K562 (cell line): ENCODE results near the gene VWDE. TPM values are rescaled to one million over a fixed set of nuclear protein-coding genes. Genes with fewer than 3 reads are reported as not detected.

Source experiments
- ATF1 ChIP-seq, 2 experiments: fragments of 450-650 bp in 1 of 2; IDR thresholded peaks; 2 replicates each; pipeline ENCODE4 v1.6.1; 2016; ENCODE audit warnings: missing compliant biosample characterization in 1 of 2, missing genetic modification characterization in 1 of 2
- ATF7 ChIP-seq: fragments of 450-650 bp; IDR thresholded peaks from 2 replicates; pipeline ENCODE4 v1.7.1; 2014; ENCODE audit warnings: mild to moderate bottlenecking, moderate library complexity
- DACH1 ChIP-seq: fragments of 450-650 bp; IDR thresholded peaks from 2 replicates; pipeline ENCODE4 v1.6.1; 2018; ENCODE audit not compliant: partially characterized antibody
- ELK3 ChIP-seq: fragments of 450-650 bp; formaldehyde crosslinking; IDR thresholded peaks from 2 replicates; pipeline ENCODE4 v1.4.0; 2020; ENCODE audit warnings: mild to moderate bottlenecking
- FOXA1 ChIP-seq: fragments of 450-650 bp; IDR thresholded peaks from 2 replicates; pipeline ENCODE4 v1.6.1; 2016; ENCODE audit warnings: mild to moderate bottlenecking, borderline replicate concordance
- GABPA ChIP-seq: fragments of 200-800 bp; sonication (Bioruptor generic); conservative IDR thresholded peaks from 2 replicates; pipeline ENCODE4 v1.6.1; 2016; ENCODE audit warnings: low read depth, missing genetic modification characterization, missing compliant biosample characterization
- HNRNPL ChIP-seq: fragments of 200-400 bp; formaldehyde crosslinking; IDR thresholded peaks from 2 replicates; pipeline ENCODE4 v1.6.1; 2017; ENCODE audit warnings: low read depth, mild to moderate bottlenecking, low read length
- HNRNPLL ChIP-seq: fragments of 200-400 bp; formaldehyde crosslinking; IDR thresholded peaks from 2 replicates; pipeline ENCODE4 v1.6.1; 2017; ENCODE audit warnings: low read length, low read depth, mild to moderate bottlenecking; ENCODE audit not compliant: poor library complexity, severe bottlenecking
- MAZ ChIP-seq, 2 experiments: fragments of 450-650 bp in 1 of 2; sonication (generic) in 1 of 2; formaldehyde crosslinking; IDR thresholded peaks in 1 of 2; conservative IDR thresholded peaks in 1 of 2; 2 replicates each; pipeline versions ENCODE4 v1.4.0 to v1.5.0; 2020; ENCODE audit warnings: mild to moderate bottlenecking in 1 of 2, missing genetic modification reagents in 1 of 2
- NCOR1 ChIP-seq: fragments of 450-650 bp; IDR thresholded peaks from 2 replicates; pipeline ENCODE4 v1.6.1; 2016; ENCODE audit warnings: mild to moderate bottlenecking, moderate library complexity
- NFIC ChIP-seq: fragments of 450-650 bp; IDR thresholded peaks from 2 replicates; pipeline ENCODE4 v1.6.1; 2017; ENCODE audit warnings: mild to moderate bottlenecking, inconsistent platforms
- NR3C1 ChIP-seq: sonication (generic); formaldehyde crosslinking; IDR thresholded peaks from 2 replicates; pipeline ENCODE4 v1.8.1; 2022; ENCODE audit warnings: missing genetic modification reagents
- PCBP1 ChIP-seq: fragments of 200-400 bp; formaldehyde crosslinking; IDR thresholded peaks from 2 replicates; pipeline ENCODE4 v1.6.1; 2018; ENCODE audit warnings: mild to moderate bottlenecking, low read depth, low read length; ENCODE audit not compliant: poor library complexity, severe bottlenecking
- PHF8 ChIP-seq: fragments of 200-600 bp; sonication (generic); IDR thresholded peaks from 2 replicates; pipeline ENCODE4 v1.6.1; 2012; ENCODE audit warnings: mixed run types, mild to moderate bottlenecking, inconsistent platforms, low read length, moderate library complexity, borderline replicate concordance
- PTBP1 ChIP-seq: fragments of 200-400 bp; formaldehyde crosslinking; IDR thresholded peaks from 2 replicates; pipeline ENCODE4 v1.6.1; 2017; ENCODE audit warnings: low read depth, low read length
- RNF219 ChIP-seq: fragments of 250-450 bp; sonication (Bioruptor Pico); IDR thresholded peaks from 2 replicates; pipeline ENCODE4 v1.5.0; 2022; ENCODE audit warnings: mild to moderate bottlenecking
- TCF7 ChIP-seq: sonication (generic); IDR thresholded peaks from 2 replicates; pipeline ENCODE4 v1.6.1; 2016; ENCODE audit warnings: antibody characterized with exemption, borderline replicate concordance
- THAP12 ChIP-seq: fragments of 250-450 bp; sonication (Bioruptor Pico); IDR thresholded peaks from 2 replicates; pipeline ENCODE4 v1.9.0; 2021; ENCODE audit warnings: mild to moderate bottlenecking, inconsistent platforms
- ZBTB9 ChIP-seq: fragments of 450-650 bp; formaldehyde crosslinking; IDR thresholded peaks from 2 replicates; pipeline ENCODE4 v1.4.0; 2020; ENCODE audit warnings: mild to moderate bottlenecking, moderate library complexity
- ZNF212 ChIP-seq: fragments of 450-650 bp; formaldehyde crosslinking; IDR thresholded peaks from 2 replicates; pipeline ENCODE4 v1.4.0; 2020; ENCODE audit warnings: mild to moderate bottlenecking
- polyA plus RNA-seq, 8 experiments: library from polyadenylated mRNA; depleted of rRNA in 4 of 8; stranded (reverse) in 5 of 8; unstranded in 3 of 8; fragments of >200 nt; fragmentation: Nextera tagmentation in 2 of 8; fragmentation: Illumina TruSeq in 1 of 8; extraction: Ambion mirVana in 2 of 8; extraction: Trizol in 1 of 8; gene quantifications; 2 replicates each; pipeline versions ENCODE4 v1.2.1 to v1.2.3, GENCODE V29; 2011 to 2014; ENCODE audit warnings: inconsistent platforms in 1 of 8, missing spikeins in 1 of 8
- total RNA-seq, 7 experiments: library from RNA; depleted of rRNA in 6 of 7; stranded (reverse); fragments of >200 nt in 6 of 7; fragmentation: Illumina TruSeq in 2 of 7; extraction: Trizol in 2 of 7; gene quantifications; 2 replicates each; pipeline versions ENCODE4 v1.2.1 to v1.2.3, GENCODE V29; 2011 to 2021; ENCODE audit warnings: low replicate concordance in 1 of 7

The VWDE gene
- total and polyA plus RNA-seq, 9 of the 15 experiments (the other 6 are each of a cell fraction or from before 2014, with no cell fraction given), result 40.6 to 162 (median 95.2) TPM

- TF ChIP-seq TCF7 (peak; percentile 49; the same call in 1 of the 2 replicates), FOXA1 (no peak), ATF1 (CRISPR knock-in tag; IDR thresholded peaks at IDR 0.05) (no peak; the same call in 1 of the 2 replicates), ATF1 (tag; IDR thresholded peaks at IDR 0.05) (peak; percentile 97), NR3C1 (CRISPR knock-in tag) (no peak), ZBTB9 (0 out of 2 replicates have a peak, but pooled peaks have one; percentile 16), ZNF212 (CRISPR knock-in tag) (no peak), PTBP1 (0 out of 2 replicates have a peak, but pooled peaks have one; percentile 29), DACH1 (no peak), ELK3 (CRISPR knock-in tag) (no peak), HNRNPL (peak; percentile 83; the same call in 1 of the 2 replicates), NFIC (peak; percentile 47), HNRNPLL (peak; percentile 92), RNF219 (CRISPR knock-in tag) (0 out of 2 replicates have a peak, but pooled peaks have one; percentile 34), ATF7 (peak; percentile 73; the same call in 1 of the 2 replicates), PCBP1 (no peak), MAZ (CRISPR knock-in tag; conservative IDR thresholded peaks at IDR 0.05 in 1 of 2, IDR thresholded peaks at IDR 0.05 in 1 of 2) (peak; percentile 64 to 93; a peak in 3 of 4 replicates), NCOR1 (peak; percentile 82), THAP12 (CRISPR knock-in tag) (0 out of 2 replicates have a peak, but pooled peaks have one; percentile 4), PHF8 (peak; percentile 87), GABPA (tag) (peak; percentile 58)
These were observed at the start of gene VWDE (continued) for GRCh38 chr7:12403287-12404181.
